NCI-H345 treated with DMSO at 0.1 percent for 48 hours (cell line): Measurements from ENCODE around the gene SLC6A9.

ENCODE experiments used
- DNase-seq: peaks from one replicate; lab custom pipeline; 2025; ENCODE audit not compliant: unreplicated experiment; lab: John Stamatoyannopoulos, UW

SLC6A9 gene

DNA sequence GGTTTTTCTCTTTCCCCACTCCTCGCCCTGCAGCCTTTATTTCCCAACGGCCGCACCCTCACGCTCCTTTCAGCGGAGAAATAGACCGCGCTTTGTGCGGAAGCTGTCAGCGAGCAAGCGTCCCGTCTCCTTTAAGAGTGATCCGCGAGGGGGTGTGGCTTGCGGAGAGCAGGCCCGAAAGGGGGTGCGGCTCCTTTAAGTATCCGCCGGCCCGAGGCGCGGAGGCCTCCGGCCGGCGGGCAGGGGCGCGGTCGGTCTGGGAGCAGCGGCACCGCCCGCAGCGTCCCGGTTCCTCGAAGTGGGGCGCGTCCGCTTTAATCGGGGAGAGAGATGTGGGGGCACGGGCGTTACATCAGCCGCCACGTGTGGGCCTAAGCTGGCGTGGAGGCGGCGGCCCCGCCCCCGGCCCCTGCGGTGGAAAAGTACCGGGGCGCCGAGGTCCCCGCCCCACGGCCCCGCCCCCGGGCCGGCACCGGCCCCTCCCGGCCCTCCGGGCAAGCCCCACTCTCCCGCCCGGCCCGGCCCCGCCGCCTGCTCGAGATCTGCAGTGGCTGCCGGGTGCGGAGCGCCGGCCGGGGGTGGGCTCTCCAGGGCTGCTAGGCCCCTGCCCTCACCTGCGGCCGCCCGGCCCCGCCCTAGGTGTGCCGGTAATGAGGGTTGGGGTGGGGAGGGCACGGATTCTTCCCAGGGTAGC is 1.2 kb downstream of the SLC6A9 start:
- peak; percentile 72 for DNase-seq

DNA sequence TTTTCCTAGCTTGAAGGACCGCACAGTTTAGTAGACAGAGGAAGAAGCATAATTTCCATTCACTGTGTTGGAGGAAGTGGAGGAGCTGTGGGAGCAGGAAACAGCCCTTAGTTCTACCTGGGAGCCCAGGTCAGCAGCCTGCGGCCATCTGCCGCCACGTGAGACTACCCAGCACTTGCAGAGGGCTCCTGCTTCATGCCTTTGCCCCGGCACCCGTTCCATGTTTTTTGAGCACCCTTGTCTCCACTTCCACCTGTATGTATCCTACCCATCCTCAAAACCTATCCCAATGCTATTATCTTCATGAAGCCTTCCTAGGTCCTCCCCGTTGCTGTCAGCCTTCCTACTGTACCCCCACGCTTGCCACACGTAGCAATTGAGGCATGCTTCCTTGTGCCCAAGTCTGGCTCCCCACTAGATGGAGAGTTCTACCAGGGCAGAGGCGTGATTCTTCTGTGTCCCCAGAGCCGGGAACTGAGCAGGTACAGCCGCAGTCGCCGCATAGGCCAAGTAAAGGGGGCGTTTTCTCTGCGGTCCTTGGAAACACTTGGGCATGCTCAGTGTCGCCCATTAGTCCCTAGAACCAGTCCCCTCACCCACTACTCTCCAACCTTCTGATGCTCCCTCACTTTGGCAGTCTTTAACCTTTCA is 1.9 kb downstream of the SLC6A9 start:
- peak; percentile 72 for DNase-seq

DNA sequence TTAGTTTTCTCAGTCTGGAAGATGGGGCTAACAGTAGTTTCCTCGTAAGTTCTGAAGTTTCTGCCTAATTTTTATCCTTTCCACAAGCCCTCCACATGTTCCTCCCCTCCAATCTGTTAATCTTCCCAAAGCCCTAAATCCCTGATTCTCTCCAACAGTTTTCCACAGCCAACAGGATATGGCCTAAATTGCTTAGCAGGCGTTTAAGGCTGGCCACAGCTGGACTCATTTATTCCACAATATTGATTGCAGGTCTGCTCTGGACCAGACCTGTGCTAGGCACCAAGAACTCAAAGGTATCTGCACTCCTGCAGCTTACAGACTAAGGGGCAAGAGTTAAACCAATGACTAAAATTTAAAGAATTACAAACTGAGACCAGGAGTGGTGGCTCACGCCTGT is 3.9 kb downstream of the SLC6A9 start:
- no peak for DNase-seq

DNA sequence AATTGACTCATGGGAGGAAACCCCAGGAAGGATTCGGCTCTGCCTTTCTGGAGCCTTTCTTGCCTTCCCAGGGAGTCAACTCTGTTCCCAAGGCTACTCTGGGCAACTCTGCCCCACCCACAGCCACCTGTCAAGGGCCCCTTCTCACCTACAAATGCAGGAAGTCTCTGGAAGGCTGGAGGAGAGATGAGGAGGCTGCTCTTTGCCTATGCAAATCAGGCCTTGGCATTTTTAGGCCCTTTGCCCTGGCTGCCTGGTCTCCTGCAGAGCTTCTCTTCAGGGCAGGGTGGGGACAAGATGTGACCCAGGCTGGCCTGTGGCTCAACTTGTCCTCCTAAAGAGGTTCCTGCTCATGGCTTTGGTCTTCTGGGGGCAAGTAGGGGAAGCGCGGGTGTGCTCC is 5.4 kb downstream of the SLC6A9 start:
- DNase-seq = no peak

DNA sequence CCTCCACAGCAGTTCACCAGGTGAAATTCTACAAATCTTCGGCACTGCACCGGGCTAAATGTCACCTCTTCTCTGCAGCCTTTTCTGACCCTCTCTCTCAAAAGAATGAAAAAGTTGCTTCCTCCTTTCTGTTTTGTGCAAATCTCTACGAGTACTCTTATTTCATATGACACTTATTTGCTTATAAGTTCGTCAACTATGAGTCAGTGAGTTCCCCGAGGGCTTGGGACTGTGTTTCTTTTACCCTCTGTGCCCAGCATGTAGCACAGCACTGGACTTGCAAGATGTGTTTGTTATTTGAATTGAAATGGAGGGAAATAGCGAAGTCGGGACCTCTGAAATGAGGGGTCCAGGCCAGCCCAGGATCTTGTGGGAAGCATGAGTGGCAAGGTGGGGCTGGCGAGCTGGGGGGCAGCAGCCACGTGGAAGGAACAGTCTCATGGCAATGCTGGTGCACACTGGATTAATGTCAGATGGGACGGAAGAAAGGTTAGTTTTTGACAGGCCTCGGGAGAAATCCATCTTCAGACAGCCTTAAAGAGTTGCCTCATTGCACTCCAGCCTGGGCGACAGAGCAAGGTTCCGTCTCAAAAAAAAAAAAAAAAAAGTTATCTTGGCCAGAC is 6.2 kb downstream of the SLC6A9 start:
- DNase-seq = no peak

DNA sequence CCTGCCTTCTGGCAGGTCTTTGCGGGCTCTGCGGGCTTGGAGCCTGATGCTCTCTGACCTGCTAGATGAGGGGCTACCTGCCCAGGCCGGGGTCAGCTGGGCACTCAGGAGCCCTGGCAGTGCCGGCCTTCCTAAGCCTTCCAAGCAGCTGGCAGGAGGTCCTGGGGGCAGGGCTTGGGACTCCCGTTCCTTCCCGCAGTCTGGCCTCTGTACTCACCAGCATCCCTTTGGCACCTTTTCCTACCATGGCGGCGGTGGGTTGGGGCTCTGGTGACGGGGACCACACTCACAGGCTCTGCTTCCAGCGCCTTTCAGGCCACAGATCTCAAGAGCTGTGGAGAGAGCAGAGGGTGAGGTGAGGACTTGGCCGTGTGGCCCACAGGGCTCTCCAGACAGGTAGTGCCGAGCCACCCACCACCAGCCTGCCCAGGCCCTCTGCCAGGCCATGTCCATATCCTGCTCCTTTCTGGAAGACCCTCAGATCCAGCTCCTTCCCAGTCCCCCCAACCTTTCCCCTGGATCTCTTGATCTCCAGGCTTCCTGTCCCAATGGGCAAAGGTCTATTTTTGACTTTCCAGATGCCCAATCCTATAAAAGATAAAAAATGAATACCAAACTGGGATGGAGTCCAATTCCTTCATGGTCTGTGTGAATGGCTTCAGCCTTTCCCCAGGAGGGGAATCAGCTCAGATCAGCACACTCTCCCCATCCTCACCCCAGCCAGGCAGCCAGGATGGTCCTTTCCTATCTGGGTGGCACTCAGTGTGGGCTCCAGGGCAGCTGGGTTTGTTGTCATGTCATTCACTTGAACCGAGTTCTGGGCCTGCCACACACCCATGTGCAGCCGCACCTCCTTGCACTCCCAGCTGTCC is 7.0 kb downstream of the SLC6A9 start:
- DNase-seq = no peak

DNA sequence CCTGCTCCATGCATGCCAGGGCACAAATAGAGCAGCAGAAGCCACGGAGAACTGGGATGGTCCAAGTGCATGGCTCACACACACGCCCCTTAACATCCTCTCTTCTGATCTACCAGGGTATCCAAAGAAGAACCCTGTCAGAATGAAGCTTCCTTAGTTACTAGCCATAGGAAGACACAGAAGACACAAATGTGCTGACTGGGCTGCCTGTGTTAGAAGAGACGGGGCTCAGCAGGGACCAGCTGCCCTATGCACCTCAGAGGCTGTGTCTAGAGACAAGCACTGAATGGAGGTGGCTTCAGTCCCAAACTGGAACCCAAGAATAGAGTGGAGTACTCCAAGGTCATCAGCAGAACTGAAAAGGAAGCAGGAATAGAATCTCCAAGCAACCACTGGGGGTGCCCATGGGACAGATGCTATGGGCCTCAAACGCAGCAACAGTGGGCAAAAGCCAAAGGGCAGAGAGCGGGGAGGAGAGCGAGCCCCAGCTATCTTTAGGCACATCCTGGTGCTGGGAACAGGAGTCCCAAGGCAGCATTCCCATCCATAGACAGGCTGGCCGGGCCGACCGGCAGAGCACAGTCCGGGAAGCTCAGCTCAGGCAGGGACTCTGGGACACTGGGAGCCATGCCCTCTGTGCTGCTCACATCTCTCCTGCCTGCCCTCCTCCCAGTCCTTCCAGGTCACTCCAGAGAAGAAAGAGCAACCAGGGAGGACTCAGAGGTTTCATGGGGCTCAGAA is 9.5 kb downstream of the SLC6A9 start:
- no peak for DNase-seq

DNA sequence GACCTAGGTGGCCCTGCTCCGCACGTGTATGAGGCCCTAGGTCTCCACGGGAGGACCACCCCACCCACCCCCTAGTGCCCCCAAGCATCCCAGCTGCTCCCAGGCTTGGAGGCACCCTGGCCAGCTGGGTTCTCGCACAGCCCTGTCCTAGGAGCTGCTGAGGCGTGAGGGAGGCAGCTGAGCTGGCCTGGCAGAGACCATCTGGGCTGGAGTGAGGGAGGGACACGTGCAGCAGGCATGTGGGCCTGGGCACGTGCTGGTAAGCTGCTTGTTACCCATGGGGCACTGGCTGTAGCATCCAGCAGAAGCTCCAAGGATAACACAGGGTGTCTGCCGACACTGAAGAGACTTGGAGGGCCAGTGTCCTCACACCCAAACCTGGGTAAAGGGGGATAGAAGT is 10.1 kb downstream of the SLC6A9 start:
- no peak for DNase-seq

DNA sequence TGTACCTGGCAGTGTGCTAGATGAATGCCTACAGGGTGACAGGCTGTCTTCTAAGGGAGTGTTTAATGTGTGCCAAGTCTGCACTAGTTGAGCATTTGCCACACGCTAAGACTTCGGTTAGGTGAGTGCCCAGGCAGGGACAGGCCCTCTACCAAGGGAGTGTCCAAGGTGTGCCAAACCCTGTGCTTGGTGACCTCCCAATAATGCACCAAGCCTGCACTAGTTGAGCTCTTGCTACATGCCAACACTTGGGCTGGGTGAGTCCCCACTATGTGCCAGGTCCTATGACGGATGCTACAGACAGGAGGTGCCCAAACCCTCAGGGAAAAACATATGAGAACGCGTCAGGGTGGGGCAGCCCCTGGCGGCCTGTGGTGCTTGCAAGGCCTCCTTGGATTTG is 10.8 kb downstream of the SLC6A9 start:
- DNase-seq = no peak

DNA sequence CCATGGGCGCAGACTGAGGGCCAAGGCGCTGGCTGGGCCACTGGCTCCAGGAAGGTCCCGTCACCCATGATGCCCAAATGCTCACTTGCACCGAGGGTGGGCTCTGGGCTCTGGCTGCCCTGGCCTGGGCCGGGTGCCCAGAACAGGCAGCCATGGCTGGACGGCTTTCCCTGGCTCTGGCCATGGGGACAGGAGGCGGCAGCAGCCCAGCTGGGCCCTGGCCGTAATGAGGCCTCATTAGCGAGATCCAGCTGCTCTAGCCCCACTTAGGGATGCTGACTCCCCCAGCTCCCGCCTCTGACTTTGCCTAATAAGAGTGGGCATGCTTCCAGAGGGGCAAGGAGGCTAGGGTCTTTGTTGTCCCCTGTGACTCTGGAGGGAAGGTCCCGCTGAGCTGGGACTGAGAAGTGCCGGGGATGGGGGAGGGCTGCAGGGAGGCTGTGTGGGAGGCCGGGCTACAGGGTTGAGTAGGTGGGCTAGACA is 11.8 kb downstream of the SLC6A9 start:
- DNase-seq = no peak

DNA sequence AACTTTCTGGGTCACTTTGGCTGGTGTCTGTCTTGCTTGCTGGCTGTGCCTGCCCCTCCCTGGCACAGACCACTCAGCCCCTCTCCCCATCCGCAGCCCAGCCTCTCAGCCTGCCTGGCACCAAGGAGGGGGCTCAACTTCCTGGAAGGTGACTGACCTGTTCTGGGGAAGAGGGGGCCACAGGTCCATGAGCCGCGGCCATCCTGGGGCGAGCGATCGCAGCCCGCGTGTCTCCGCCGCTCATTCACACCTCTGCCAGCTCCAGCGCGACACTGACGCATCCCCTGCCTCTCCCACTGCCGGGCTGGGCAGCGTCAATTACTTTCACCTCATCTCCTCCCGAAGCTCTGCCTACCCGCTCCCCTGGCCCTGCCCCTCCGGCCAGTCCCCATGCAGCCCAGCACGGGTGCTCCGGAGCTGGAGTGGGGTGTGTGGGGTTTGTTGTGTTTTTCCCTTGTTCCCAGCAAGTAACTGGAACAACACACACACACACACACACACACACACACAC is 14.3 kb downstream of the SLC6A9 start:
- no peak for DNase-seq

DNA sequence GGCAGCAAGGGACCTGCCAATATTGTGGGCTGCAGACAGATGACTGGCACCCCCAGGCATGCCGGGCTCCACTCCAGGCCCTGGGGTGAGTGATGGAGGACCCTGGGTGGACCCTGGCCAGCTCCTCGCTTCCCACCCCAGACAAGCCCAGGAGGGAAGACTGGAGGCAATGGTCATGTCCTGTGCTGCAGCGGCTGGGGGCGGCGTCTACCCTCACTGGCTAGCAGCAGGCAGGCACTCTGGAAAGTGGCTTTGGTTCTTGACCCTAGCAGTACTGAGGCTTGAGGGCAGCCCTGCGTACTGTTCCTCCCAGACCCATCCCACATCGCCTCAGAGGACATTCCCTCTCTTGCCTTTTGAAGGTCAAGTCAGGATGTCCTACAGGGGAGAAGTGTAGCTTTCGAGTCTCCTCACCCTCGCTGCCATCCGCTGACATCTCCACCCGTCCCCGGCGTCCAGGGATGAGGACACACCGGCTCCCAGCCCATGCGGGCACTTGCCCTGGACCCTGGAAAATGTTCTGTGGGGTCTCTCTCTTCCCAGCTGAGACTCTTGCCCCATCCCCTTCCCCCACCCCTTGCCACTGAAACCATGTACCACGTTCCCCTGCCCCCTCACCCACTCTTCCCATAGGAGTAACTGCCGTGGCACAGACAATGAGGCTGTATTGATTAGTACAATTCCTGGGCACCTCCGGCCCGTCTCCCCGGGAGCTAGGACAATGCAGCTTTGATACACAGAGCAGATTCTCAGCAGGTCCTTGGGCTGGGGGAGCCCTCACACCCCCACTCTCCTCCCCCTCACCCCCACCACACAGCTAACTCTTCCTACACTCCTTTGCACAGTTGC is 15.0 kb downstream of the SLC6A9 start:
- no peak for DNase-seq

DNA sequence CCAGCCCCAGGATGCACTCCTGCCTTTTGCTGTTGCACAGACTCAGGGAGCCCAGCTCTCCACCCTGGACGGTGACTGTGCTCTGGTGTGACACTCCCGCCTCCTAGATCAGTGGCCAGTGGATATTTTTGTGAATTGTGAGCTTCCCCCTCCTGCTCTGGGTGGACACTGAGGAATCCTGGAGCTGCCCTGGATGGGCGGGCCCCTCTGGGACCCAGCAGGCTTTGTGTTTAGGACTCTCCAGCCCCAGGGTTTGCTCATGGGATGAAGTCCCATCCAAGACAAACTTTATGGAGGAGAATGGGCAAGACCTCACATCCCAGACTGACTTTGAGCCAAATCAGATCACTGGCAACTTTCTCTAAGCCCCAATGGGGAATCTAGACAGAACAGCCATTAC is 16.1 kb downstream of the SLC6A9 start:
- DNase-seq = no peak

DNA sequence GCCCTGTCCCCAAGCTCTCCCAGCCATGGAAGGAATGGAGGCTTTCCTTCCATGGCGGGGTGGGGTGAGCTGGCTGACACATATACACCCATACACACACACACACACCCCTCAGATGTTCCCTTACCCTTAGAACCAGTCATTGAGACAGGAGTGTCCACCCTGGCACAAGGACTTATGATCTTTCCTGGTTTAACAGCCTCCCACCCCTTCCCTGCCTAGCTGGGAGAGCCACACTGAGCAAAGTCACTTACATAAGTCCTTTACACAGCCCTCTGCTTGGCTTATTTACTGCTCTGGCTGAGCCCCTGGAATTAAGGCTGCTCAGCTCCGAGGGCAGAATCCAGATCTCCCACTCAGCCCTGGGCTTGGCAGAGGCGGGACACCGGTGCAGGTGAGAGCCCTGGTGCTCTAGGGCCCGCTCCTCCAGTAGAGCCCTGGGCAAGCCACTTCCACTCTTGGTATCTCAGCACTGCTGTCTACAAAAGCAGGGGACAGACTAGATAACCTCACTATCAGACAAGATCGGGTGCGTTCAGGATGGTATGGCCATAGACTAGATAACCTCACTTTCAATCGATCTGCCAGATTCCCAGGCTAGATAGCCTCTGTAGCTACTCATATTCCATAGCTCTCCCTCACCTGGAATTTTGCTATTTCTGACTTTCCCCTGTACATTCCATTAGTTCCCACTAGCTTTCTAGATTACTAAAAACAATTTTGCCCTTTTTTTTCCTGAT is 16.7 kb downstream of the SLC6A9 start:
- DNase-seq = no peak

DNA sequence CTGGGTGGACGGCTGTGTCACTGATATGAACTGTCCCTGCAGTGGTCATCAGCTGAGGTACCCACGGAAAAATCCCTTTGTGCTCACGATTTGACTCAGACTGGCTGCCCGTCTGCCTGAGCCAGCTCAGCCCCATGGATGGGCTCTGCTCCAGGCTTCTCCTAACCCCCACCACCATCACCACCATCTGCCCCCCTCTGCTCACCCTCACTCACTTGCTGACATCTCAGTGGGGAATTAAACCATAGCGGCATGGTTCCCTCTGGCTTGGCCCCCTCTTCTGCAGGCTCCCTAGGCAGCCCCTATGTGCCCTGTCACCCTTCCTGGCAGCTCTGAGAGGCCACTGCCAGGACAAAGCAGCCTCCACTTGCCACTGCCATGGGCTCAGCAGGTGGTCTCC is 17.3 kb downstream of the SLC6A9 start:
- no peak for DNase-seq

DNA sequence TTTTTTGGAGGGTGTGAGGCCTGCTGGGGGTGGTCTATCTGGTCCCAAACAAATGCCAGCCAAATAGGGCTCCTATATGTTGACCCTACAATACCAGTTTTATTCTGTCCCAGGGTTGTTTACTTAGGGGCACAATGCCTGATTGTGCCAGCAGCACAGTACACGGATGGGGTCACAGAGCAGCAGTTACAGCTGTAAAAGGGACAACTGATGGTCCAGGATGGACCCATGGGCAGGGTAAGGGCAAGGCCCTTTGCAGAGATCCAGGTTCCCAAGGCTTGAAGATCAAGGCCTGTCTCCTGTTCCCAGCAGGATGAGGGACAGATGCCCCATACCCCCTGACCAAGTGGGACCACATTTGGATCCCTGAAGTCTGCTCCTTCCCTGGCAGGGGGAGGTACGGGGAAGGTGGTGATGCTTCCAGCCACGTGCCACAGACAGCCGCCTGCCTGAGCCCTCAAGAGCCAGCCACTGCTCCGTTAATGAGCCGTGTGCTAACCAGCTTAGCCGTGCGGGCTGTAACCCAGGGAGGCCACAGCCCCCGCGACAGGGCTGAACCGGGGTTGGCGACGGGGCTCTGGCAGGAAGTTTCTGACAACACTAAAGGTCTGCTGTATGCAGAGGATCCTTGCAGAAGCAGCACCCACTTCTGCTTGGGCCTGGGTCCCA is 18.2 kb downstream of the SLC6A9 start:
- DNase-seq = no peak

DNA sequence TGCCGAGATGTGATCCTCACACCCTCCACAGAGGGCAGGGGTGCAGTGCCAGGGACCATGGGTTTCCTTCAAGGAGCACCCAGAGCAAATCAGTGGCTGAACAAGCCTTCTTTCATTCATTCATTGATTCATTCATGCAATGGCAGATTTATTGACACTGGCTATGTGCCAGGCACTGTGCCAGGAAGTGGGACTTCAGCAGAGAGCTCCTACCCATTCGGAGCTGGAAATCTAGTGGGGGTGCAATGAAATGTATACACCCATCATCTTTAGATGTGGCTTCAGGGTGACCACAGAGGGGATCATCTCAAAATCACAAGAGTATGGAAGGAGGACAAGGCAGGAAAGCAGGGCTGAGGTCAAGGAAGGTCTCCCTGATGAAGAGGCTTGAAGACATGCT is 18.9 kb downstream of the SLC6A9 start:
- no peak for DNase-seq

DNA sequence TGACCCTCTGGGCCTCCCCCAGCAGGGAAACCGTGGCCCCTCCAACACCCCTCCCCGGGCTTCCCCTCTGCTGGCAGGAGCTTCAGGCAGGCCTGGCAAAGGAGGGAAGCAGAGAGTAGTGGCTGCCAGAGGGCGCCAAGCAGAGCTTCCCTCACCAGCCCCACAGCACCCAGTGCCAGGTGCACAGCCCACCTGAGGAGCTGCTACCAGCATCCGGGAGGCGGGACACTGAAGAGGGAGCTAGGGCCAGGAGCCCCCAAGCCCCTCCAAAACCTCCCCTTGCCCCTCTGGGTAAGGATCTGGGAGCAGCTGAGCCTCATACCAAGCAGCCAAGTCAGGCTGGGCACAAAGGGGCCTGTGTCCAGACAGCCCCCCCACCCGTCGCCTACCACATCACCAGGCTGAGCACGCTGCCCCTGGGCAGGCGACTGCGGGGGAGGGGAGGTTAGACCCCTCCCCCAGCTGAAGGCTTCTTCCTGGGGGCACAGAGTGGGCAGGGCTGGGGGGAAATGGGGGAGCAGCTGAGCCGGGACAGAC is 20.3 kb downstream of the SLC6A9 start:
- no peak for DNase-seq
